DMS79 treated with DMSO at 0.1 percent for 48 hours (cell line): ENCODE results near the gene ATF4.
"Not testable (repeated sequence)": the region's sequence is repeated elsewhere in the genome, so short reads cannot be mapped to it uniquely, and the experiment has no call there.

Experiments
- DNase-seq: peaks from one replicate; lab custom pipeline; 2025; lab: John Stamatoyannopoulos, UW

Gene ATF4

DNA sequence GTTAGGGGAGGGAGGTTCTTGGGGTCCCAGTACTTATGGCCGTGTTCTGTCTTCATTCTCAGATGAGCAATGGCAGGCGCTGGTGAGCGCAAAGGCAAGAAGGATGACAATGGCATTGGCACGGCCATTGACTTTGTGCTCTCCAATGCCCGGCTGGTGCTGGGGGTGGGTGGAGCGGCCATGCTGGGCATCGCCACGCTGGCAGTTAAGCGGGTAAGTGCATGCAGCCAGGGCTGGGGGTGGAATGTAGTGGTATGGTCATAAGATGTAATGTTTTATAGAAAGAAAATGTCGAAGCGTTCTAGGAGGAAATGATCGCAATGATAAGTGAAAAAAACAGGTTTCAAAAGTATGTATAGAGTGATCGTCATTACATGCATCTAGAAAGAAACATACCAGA lies 9.1 kb upstream of the ATF4 start:
- DNase-seq, result no peak

- no peak for DNase-seq
Measured at GRCh38 chr22:39512026-39512425, 8.3 kb upstream of the ATF4 start.

GRCh38 chr22:39513791-39514190 lies 6.6 kb upstream of the ATF4 start:
- DNase-seq, result no peak

DNA sequence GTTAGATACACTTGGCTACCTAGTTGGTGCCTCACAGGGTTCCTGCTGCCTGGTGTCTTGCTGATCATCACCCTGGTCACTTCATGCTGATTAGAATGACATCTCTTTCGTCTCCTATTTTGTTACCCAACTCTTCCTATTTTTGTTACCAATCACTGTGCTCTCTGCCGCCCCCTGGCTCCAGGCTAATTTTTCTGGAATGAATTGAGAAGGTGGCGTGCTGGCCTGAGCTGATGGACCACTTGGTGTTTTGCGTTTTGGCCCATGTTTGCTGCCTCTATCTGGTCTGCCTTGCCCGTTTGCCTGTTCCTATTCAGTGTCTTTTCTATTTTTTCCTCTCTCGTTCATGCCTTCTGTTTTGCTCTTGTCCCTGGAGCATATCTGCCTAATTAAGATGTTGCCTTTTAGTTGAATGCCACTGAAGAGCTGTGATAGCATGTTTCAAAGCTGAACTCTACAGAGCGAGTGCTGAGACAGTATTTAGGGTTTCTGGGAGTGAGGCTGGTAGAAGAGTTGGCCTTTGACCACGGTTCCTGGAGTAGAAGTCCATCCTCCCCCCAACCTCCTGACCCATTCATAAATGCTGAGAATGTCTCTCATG lies 5.9 kb upstream of the ATF4 start:
- DNase-seq, result no peak

DNA sequence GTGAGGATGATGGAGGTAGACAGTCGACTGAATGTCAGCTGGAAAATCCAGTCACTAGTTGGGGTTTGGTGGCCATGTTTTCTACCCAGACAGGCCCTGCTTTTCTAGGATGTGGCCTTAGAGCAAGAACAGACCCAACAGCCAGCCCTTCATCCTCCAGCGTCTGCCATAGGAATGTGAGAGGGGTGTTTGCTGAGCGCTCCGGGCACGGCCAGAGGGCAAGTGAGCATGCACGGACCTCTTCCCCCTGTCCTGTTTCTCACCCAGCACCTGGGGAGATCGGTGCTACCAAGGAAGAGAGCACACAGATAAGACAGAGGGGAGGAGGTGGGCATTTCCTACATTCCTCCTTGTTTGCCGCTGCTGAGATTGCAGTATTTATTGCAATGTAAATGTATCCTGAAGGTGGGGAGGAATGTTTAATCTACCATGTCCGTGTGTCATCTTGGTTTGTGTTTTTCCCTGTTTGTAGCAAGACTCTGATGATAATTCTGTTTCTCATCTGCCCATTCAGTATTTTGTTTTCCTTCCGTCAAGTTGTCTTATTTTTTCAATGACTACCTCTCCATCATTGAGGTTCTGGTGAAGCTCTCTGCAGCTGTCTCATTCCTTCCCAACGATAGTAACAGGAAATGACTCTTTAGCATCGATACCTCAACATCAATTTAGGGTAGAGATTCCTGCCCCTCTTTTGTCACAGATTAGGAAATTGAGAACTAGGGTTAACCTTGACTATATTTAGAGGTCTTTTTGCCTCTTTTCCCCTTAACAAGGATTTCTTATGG lies 4.9 kb upstream of the ATF4 start:
- DNase-seq, result no peak

DNA sequence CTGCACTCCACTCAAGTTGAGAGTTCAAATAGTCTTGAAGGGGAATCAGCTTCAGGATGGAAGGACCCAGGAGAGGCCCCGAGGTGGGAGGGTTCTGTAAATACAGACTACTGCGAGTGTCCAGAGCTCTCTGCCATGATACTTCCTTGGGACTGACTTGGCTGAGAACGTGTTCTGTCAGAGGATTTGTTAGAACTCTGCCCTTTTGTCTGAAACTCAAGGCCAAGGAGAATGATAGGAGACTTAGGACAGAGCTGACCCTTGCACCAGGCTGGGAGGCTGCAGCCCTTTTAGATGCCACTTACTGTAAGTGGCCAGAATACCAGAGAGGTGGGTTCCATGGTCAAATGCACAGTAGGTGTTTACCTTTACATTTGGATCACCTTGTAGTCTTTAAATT lies 2.9 kb upstream of the ATF4 start:
- DNase-seq, result no peak

- DNase-seq, result no peak
Measured at GRCh38 chr22:39518144-39518786, 2.1 kb upstream of the ATF4 start.

GRCh38 chr22:39518996-39519680 lies 1.2 kb upstream of the ATF4 start:
- peak; percentile 46 for DNase-seq

DNA sequence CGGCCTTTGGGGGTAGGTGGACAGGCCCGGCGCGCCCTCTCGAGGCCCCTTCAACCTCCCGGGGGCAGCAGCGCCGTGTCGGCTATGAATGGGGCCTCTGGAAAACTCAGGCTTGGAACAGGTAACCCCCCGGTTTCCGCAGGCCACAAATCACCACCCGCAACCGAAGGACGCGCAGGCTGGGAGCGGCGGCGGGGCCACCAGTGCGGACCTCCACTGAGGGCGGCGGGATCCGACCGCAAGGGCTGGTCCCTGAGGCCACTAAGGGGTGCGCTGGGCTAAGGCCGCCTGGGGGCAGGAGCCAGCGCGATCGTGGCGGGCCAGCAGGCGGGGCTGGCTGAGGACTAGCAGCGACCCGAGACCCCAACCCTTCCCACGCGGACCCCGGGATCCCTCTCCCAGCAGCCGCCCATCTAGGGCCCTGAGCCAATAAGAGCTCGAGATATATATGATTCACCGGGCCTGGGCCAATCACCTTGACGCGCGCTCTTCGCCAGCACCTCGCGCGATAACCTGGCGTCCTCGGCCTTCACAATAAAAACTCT lies 609 bp upstream of the ATF4 start:
- peak; percentile 90 for DNase-seq

- DNase-seq, result peak; percentile 11
Measured at GRCh38 chr22:39521106-39521885, 934 bp downstream of the ATF4 start.

DNA sequence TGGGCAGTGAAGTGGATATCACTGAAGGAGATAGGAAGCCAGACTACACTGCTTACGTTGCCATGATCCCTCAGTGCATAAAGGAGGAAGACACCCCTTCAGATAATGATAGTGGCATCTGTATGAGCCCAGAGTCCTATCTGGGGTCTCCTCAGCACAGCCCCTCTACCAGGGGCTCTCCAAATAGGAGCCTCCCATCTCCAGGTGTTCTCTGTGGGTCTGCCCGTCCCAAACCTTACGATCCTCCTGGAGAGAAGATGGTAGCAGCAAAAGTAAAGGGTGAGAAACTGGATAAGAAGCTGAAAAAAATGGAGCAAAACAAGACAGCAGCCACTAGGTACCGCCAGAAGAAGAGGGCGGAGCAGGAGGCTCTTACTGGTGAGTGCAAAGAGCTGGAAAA lies 1.7 kb downstream of the ATF4 start:
- DNase-seq, result not testable (repeated sequence)

- peak; percentile 49 for DNase-seq
Measured at GRCh38 chr22:39522567-39523300, 2.4 kb downstream of the ATF4 start.

GRCh38 chr22:39524089-39524752 lies 3.9 kb downstream of the ATF4 start:
- DNase-seq, result no peak

- no peak for DNase-seq
Measured at GRCh38 chr22:39524753-39525657, 4.6 kb downstream of the ATF4 start.

GRCh38 chr22:39525658-39525975 lies 5.3 kb downstream of the ATF4 start:
- DNase-seq, result no peak

- DNase-seq, result no peak
Measured at GRCh38 chr22:39526736-39527171, 6.4 kb downstream of the ATF4 start.

- DNase-seq, result no peak
Measured at GRCh38 chr22:39527481-39527961, 7.2 kb downstream of the ATF4 start.

GRCh38 chr22:39528080-39528661 lies 7.8 kb downstream of the ATF4 start:
- peak; percentile 19 for DNase-seq
